CD4-positive, alpha-beta memory T cell (primary cell): ENCODE measurements around the gene SLC35B1. TPM values are rescaled to one million over a fixed set of nuclear protein-coding genes. Genes with fewer than 3 reads are reported as not detected.
A peak's percentile ranks its signal among the peaks of the same experiment; 100 is the strongest.

Experiments
- CTCF ChIA-PET: fragments of 350-600 bp; sonication (Branson Sonifier 250); formaldehyde crosslinking; loops from one replicate; lab custom pipeline; 2021; ENCODE audit warnings: inconsistent platforms; ENCODE audit not compliant: partially characterized antibody; lab: Charles Lee
- POLR2A ChIA-PET: fragments of 350-600 bp; sonication (Branson Sonifier 250); formaldehyde crosslinking; loops from one replicate; lab custom pipeline; 2021; ENCODE audit not compliant: partially characterized antibody; lab: Charles Lee
- DNase-seq, 5 donors: peaks; one replicate each; pipeline versions ENCODE4 v3.0.0 to v3.0.0-alpha.2; 2020 to 2022; ENCODE audit warnings: mixed read lengths in 1 of 5
- H3K27ac ChIP-seq: one replicate; pipeline ENCODE4 v1.7.0; 2013; ENCODE audit warnings: low read depth, low read length
- H3K27me3 ChIP-seq: 2 replicates; pipeline ENCODE4 v1.7.0; 2013; ENCODE audit warnings: mild to moderate bottlenecking, low read length, moderate library complexity; ENCODE audit not compliant: insufficient read depth
- H3K36me3 ChIP-seq: 2 replicates; pipeline ENCODE4 v1.7.0; 2013; ENCODE audit warnings: mild to moderate bottlenecking, low read length, moderate library complexity; ENCODE audit not compliant: insufficient read depth
- H3K4me1 ChIP-seq: 2 replicates; pipeline ENCODE4 v1.7.0; 2013; ENCODE audit warnings: mild to moderate bottlenecking, low read length, moderate library complexity; ENCODE audit not compliant: insufficient read depth
- H3K4me3 ChIP-seq, 2 donors: one replicate each; pipeline ENCODE4 v1.7.0; 2013; ENCODE audit warnings: low read length in 2 of 2, mild to moderate bottlenecking in 1 of 2
- H3K9me3 ChIP-seq, 2 donors: one replicate each; pipeline ENCODE4 v1.7.0; 2013; ENCODE audit warnings: low read length in 2 of 2, control low read depth in 1 of 2; ENCODE audit not compliant: control insufficient read depth in 1 of 2
- H3K27ac Mint-ChIP-seq, 7 donors: one replicate each; pipeline ENCODE4 v1.8.0; 2020 to 2021; ENCODE audit warnings: mixed read lengths in 7 of 7, mild to moderate bottlenecking in 6 of 7, inconsistent platforms in 3 of 7, moderate library complexity in 3 of 7
- H3K27me3 Mint-ChIP-seq, 2 donors: one replicate each; pipeline ENCODE4 v1.8.0; 2020 to 2021; ENCODE audit warnings: mixed read lengths in 2 of 2
- H3K36me3 Mint-ChIP-seq, 2 donors: one replicate each; pipeline ENCODE4 v1.8.0; 2020 to 2021; ENCODE audit warnings: mixed read lengths in 2 of 2, inconsistent platforms in 1 of 2, mild to moderate bottlenecking in 1 of 2
- H3K4me1 Mint-ChIP-seq, 4 donors: one replicate each; pipeline ENCODE4 v1.8.0; 2020 to 2021; ENCODE audit warnings: mixed read lengths in 4 of 4, mild to moderate bottlenecking in 1 of 4
- H3K4me3 Mint-ChIP-seq, 8 donors: one replicate each; pipeline ENCODE4 v1.8.0; 2020 to 2021; ENCODE audit warnings: mixed read lengths in 8 of 8, mild to moderate bottlenecking in 7 of 8, moderate library complexity in 6 of 8, inconsistent platforms in 3 of 8
- H3K9me3 Mint-ChIP-seq, 8 donors: one replicate each; pipeline ENCODE4 v1.8.0; 2020 to 2021; ENCODE audit warnings: mixed read lengths in 8 of 8, mild to moderate bottlenecking in 5 of 8, inconsistent platforms in 3 of 8, moderate library complexity in 1 of 8
- intact Hi-C: fragments of 100-400 bp; cut with micrococcal nuclease; formaldehyde crosslinking; loops from one replicate; pipeline ENCODE4 v1.15.1; 2023
- polyA plus RNA-seq, 2 donors: library from polyadenylated mRNA; unstranded; fragments of 300-500 nt; fragmentation: Illumina TruSeq; gene quantifications; one replicate each; pipeline ENCODE4 v1.2.3, GENCODE V29; 2021
- total RNA-seq, 2 experiments: library from RNA; stranded (reverse); gene quantifications; one replicate each; pipeline ENCODE4 v1.2.3, GENCODE V29; 2021

The SLC35B1 gene
- total and polyA plus RNA-seq, 4 experiments from 2014 or later = 30.8 to 52.1 (median 43.6) TPM

DNA sequence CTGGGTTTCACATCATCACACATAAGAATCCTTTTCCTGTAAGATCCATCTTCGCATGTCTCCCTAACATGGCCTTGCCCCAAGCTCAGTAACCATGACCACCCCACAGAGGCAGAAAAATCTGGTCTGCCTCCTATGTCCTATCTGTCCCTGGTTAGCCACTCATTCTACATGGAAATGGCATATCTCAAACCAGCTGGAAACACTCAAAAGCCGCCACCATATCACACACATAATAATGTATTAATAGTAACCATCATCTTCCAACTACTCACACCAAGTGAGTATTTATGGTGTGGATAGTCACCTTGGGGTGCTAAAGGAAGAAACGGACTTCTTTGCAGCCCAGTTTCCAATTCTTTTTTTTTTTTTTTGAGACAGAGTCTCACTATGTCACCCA, 44.7 kb upstream of the SLC35B1 start:
- Mint-ChIP-seq H3K4me3 (peak overlapping the region in 4 of 8 donors; percentile 9 to 77 (median 60)), H3K27ac (peak overlapping the region; percentile 76 to 94 (median 87)), H3K4me1 (peaks cover 53 to 89% (median 79%) of the 10 kb centered on the region in 4 donors), H3K9me3 (no peaks in the 10 kb centered on the region), H3K27me3 (no peaks in the 10 kb centered on the region), H3K36me3 (peaks cover 28 to 61% of the 10 kb centered on the region in 2 donors)
- Histone ChIP-seq H3K36me3 (peaks cover 8% of the 10 kb centered on the region), H3K4me1 (peaks cover 97% of the 10 kb centered on the region), H3K4me3 (no peak overlapping the region), H3K9me3 (no peaks in the 10 kb centered on the region), H3K27ac (no peak overlapping the region), H3K27me3 (no peaks in the 10 kb centered on the region)
- intact Hi-C loops = no loop called here
- POLR2A ChIA-PET = interaction anchor here (1.0 to 14.3 kb wide), 7 partner anchors 7 to 44 kb away, joined by 3 to 427 read pairs (median 4); partner anchors contain the start of gene FAM117A
- DNase-seq = no peak
- CTCF ChIA-PET = interaction anchor here (1.0 to 3.0 kb wide), 5 partner anchors 10 to 45 kb away, joined by 3 to 11 read pairs (median 3); partner anchors contain the start of gene SLC35B1

DNA sequence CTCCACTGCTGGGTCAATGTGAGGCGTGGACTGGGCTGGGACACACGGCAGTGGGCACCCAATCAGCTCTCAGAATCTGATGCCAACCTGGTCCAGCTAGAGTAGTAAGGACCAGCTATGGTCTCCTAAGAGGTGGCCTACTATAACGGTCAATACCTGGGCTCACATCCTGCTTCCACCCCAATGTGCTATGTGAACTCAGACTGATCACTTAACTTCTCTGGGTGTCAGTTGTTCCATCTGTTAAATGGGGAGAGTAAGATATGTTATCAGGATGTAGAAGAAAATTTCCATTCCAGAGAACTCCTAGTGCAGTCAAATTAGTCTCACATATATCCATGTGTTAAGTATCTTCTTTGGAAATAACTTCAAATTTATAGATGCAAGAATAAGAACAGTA, 42.0 kb upstream of the SLC35B1 start:
- POLR2A ChIA-PET = interaction anchor here (0.9 to 8.2 kb wide), 6 partner anchors 10 to 41 kb away, joined by 3 to 314 read pairs (median 59); partner anchors contain the start of genes FAM117A, KAT7 and SLC35B1
- Histone ChIP-seq H3K27me3 (no peaks in the 10 kb centered on the region), H3K4me1 (peaks cover 97% of the 10 kb centered on the region), H3K9me3 (no peaks in the 10 kb centered on the region), H3K36me3 (peaks cover 4% of the 10 kb centered on the region), H3K4me3 (peak overlapping the region in 1 of 2 donors; percentile 4), H3K27ac (peak overlapping the region; percentile 89)
- H3K4me3 Mint-ChIP-seq = peak overlapping the region in 5 of 8 donors; percentile 26 to 79 (median 43)
- CTCF ChIA-PET = interaction anchor here (1.3 to 4.4 kb wide), 2 partner anchors 10 to 41 kb away, joined by 3 to 22 read pairs; no protein-coding TSS in a partner anchor
- intact Hi-C loops = no loop called here
- no peaks in the 10 kb centered on the region for H3K27me3 Mint-ChIP-seq
- peaks cover 57 to 91% (median 80%) of the 10 kb centered on the region in 4 donors for H3K4me1 Mint-ChIP-seq
- no peaks in the 10 kb centered on the region for H3K9me3 Mint-ChIP-seq
- H3K36me3 Mint-ChIP-seq = peaks cover 27 to 51% of the 10 kb centered on the region in 2 donors
- DNase-seq = no peak
- peak overlapping the region; percentile 94 to 99 (median 97) for H3K27ac Mint-ChIP-seq

DNA sequence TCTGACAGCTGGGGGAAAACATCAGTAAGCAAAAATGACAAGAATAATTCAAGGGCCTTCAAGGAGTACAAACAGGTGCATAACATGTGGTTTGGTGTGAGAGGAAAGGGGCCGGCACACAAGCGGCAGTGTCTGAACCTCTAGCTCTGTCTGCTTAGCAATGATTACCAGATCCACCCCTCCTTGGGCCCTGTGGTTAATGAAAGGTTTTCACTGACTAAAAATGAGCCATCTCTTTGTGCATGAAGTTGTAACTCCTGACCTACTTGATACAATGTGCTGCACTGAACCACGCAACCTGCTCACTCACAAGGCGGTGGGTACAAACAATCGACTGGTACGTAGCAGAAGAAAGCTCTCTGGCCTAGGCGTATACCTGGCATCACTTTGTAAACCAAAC, 41.0 kb upstream of the SLC35B1 start:
- no peaks in the 10 kb centered on the region for H3K9me3 ChIP-seq
- H3K4me1 ChIP-seq = peaks cover 97% of the 10 kb centered on the region
- peak overlapping the region in 1 of 2 donors; percentile 27 for H3K4me3 ChIP-seq
- POLR2A ChIA-PET = interaction anchor here (0.9 to 8.2 kb wide), 14 partner anchors 10 to 334 kb away, joined by 3 to 314 read pairs (median 6); partner anchors contain the start of genes FAM117A, KAT7, PHB1 and SLC35B1
- Mint-ChIP-seq H3K4me1 (peaks cover 56 to 91% (median 76%) of the 10 kb centered on the region in 4 donors), H3K4me3 (peak overlapping the region; percentile 38 to 90 (median 80)), H3K27me3 (no peaks in the 10 kb centered on the region), H3K36me3 (peaks cover 27 to 49% of the 10 kb centered on the region in 2 donors), H3K27ac (peak overlapping the region; percentile 94 to 99 (median 97)), H3K9me3 (no peaks in the 10 kb centered on the region)
- intact Hi-C loops = loop anchor here (1.0 kb wide), 2 partner anchors 9 to 13 kb away; no protein-coding TSS in a partner anchor
- no peaks in the 10 kb centered on the region for H3K27me3 ChIP-seq
- peaks cover 4% of the 10 kb centered on the region for H3K36me3 ChIP-seq
- CTCF ChIA-PET = interaction anchor here (1.3 to 4.4 kb wide), 9 partner anchors 9 to 248 kb away, joined by 3 to 29 read pairs (median 17); partner anchors contain the start of gene FAM117A
- DNase-seq = peak; percentile 74 to 91 (median 80)
- H3K27ac ChIP-seq = peak overlapping the region; percentile 89

DNA sequence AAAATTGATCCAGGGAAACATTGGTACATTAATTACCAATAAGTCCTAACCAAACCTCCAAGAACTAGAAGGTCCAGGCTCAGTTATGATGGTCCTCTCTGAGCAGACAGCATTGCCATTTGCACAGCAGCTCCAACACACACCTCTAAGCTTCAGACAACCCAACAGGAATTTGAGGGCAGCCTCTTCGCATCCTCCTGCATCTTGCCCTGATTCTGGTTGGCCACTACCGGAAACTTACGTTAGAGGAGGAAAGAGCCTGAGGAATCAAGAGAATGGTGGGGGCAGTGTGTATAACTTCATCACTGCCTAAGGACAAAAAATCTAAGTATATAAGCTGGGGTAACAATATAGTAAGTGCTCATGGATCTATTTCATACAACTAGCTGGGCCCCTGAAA, 40.5 kb upstream of the SLC35B1 start:
- Histone ChIP-seq H3K4me3 (peak overlapping the region; percentile 9 to 27), H3K36me3 (peaks cover 4% of the 10 kb centered on the region), H3K27me3 (no peaks in the 10 kb centered on the region), H3K4me1 (peaks cover 96% of the 10 kb centered on the region), H3K27ac (peak overlapping the region; percentile 89), H3K9me3 (no peaks in the 10 kb centered on the region)
- POLR2A ChIA-PET = interaction anchor here (0.7 to 8.2 kb wide), 14 partner anchors 9 to 334 kb away, joined by 3 to 314 read pairs (median 6); partner anchors contain the start of genes FAM117A, KAT7, PHB1 and SLC35B1
- CTCF ChIA-PET = interaction anchor here (1.3 to 4.4 kb wide), 8 partner anchors 10 to 248 kb away, joined by 3 to 29 read pairs (median 20); partner anchors contain the start of gene FAM117A
- peak; percentile 50 to 68 (median 53) for DNase-seq
- peaks cover 54 to 89% (median 71%) of the 10 kb centered on the region in 4 donors for H3K4me1 Mint-ChIP-seq
- H3K9me3 Mint-ChIP-seq = no peaks in the 10 kb centered on the region
- H3K27ac Mint-ChIP-seq = peak overlapping the region; percentile 94 to 99 (median 97)
- peak overlapping the region; percentile 38 to 90 (median 80) for H3K4me3 Mint-ChIP-seq
- intact Hi-C loops = loop anchor here (1.0 kb wide), 2 partner anchors 9 to 13 kb away; no protein-coding TSS in a partner anchor
- H3K36me3 Mint-ChIP-seq = peaks cover 27 to 47% of the 10 kb centered on the region in 2 donors
- H3K27me3 Mint-ChIP-seq = no peaks in the 10 kb centered on the region

DNA sequence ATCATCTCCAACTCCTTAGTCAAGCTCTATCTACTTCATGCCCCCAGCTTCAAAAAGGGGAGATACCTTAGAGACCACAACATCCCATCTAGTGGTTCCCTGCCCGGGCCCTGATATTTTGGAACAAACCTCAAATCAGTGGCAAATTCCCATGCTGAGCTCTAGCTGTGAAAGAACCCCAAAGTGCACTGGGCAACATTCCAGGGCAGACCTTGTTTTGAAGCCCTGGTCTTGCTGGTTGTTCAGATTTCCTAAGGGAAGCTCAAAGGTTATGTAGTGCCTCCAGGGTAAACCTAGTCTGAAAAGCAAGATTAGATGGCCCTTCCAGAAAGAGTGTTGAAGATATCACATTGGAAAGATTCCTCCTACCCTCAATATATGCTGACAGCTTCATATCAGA, 39.9 kb upstream of the SLC35B1 start:
- H3K36me3 Mint-ChIP-seq = peaks cover 27 to 43% of the 10 kb centered on the region in 2 donors
- no peaks in the 10 kb centered on the region for H3K27me3 Mint-ChIP-seq
- peak in 1 of 5 donors; percentile 37 for DNase-seq
- peaks cover 96% of the 10 kb centered on the region for H3K4me1 ChIP-seq
- peak overlapping the region in 7 of 8 donors; percentile 71 to 90 (median 80) for H3K4me3 Mint-ChIP-seq
- CTCF ChIA-PET = interaction anchor here (0.7 to 4.4 kb wide), 8 partner anchors 10 to 249 kb away, joined by 3 to 29 read pairs (median 20); partner anchors contain the start of gene FAM117A
- H3K4me3 ChIP-seq = peak overlapping the region; percentile 9 to 27
- peaks cover 57 to 89% (median 72%) of the 10 kb centered on the region in 4 donors for H3K4me1 Mint-ChIP-seq
- H3K27me3 ChIP-seq = no peaks in the 10 kb centered on the region
- H3K9me3 Mint-ChIP-seq = no peaks in the 10 kb centered on the region
- POLR2A ChIA-PET = interaction anchor here (0.7 to 8.2 kb wide), 15 partner anchors 9 to 333 kb away, joined by 3 to 314 read pairs (median 6); partner anchors contain the start of genes FAM117A, KAT7, PHB1 and SLC35B1
- H3K9me3 ChIP-seq = no peaks in the 10 kb centered on the region
- intact Hi-C loops = loop anchor here (1.0 kb wide), 2 partner anchors 8 to 14 kb away; no protein-coding TSS in a partner anchor
- H3K27ac Mint-ChIP-seq = peak overlapping the region; percentile 94 to 99 (median 97)
- H3K27ac ChIP-seq = peak overlapping the region; percentile 89
- peaks cover 4% of the 10 kb centered on the region for H3K36me3 ChIP-seq

GRCh38 chr17:49746791-49747490, 39.2 kb upstream of the SLC35B1 start:
- no peaks in the 10 kb centered on the region for H3K9me3 Mint-ChIP-seq
- H3K36me3 Mint-ChIP-seq = peaks cover 24 to 41% of the 10 kb centered on the region in 2 donors
- H3K27me3 Mint-ChIP-seq = no peaks in the 10 kb centered on the region
- peak; percentile 59 to 71 (median 63) for DNase-seq
- intact Hi-C loops = no loop called here
- ChIA-PET CTCF (interaction anchor here (0.7 to 4.4 kb wide), 10 partner anchors 9 to 250 kb away, joined by 3 to 29 read pairs (median 16); partner anchors contain the start of genes FAM117A and KAT7), POLR2A (interaction anchor here (1.1 to 8.2 kb wide), 13 partner anchors 8 to 333 kb away, joined by 3 to 314 read pairs (median 7); partner anchors contain the start of genes FAM117A, KAT7, PHB1 and SLC35B1)
- H3K27ac Mint-ChIP-seq = peak overlapping the region; percentile 94 to 99 (median 97)
- Histone ChIP-seq H3K4me1 (peaks cover 96% of the 10 kb centered on the region), H3K27me3 (no peaks in the 10 kb centered on the region), H3K4me3 (peak overlapping the region; percentile 12 to 33), H3K36me3 (peaks cover 4% of the 10 kb centered on the region), H3K9me3 (no peaks in the 10 kb centered on the region), H3K27ac (peak overlapping the region; percentile 89)
- H3K4me1 Mint-ChIP-seq = peaks cover 58 to 89% (median 72%) of the 10 kb centered on the region in 4 donors
- H3K4me3 Mint-ChIP-seq = peak overlapping the region; percentile 60 to 90 (median 80)
